ENCODE results near the gene TSHZ1. TPM values are rescaled to one million over a fixed set of nuclear protein-coding genes. Genes with fewer than 3 reads are reported as not detected.

Gene TSHZ1
- total RNA-seq, 1 experiment from 2014 or later = 9.7 TPM

DNA sequence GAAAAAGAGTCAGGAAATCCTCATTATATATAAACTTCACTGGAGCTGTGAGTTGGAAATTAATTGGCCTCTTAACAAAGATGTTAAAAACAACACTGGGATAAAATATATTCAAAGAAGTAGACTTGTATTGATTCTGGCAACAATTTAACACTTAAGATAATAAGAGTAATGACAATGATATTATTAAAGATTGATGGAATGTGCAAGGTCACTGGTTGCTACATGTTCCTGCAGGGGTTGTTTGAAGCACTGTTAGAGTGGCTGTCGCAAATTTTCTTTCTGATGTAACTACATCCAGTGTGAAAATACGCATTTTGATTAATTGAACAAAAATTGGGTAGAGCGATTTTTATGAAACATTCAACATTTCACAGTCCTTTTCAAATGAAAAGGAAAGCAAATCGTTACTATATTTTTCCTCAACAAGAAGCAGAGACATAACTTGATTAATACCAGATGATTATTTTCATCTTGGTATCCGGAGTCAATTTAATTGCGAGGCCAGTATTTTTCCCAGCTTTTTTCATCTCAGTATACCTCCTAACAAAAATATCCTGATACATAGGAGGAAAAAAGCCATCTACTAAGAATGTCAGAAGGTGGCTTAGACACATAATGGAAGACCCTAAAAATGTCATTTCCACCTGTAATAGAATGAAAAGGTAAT, 7.8 kb upstream of the TSHZ1 start:
- H3K27me3 Mint-ChIP-seq (ENCODE audit: insufficient read depth, unreplicated experiment) = no peaks in the 10 kb centered on the region
- BruUV-seq (replicated peaks) = no TSS peak
- POLR2A ChIA-PET = no interaction called here
- H3K36me3 Mint-ChIP-seq (ENCODE audit: insufficient read depth, unreplicated experiment) = peaks cover 27% of the 10 kb centered on the region
- DNase-seq (ENCODE audit: unreplicated experiment) = no peak
- CTCF ChIA-PET = no interaction called here
- H3K4me1 Mint-ChIP-seq (ENCODE audit: insufficient read depth, unreplicated experiment) = peaks cover 25% of the 10 kb centered on the region
- no peaks in the 10 kb centered on the region for H3K9me3 Mint-ChIP-seq (ENCODE audit: unreplicated experiment)
- H3K4me3 Mint-ChIP-seq (ENCODE audit: unreplicated experiment) = no peak overlapping the region
- H3K27ac Mint-ChIP-seq (ENCODE audit: low read depth, unreplicated experiment) = no peak overlapping the region
- TF ChIP-seq, protein P1, sequence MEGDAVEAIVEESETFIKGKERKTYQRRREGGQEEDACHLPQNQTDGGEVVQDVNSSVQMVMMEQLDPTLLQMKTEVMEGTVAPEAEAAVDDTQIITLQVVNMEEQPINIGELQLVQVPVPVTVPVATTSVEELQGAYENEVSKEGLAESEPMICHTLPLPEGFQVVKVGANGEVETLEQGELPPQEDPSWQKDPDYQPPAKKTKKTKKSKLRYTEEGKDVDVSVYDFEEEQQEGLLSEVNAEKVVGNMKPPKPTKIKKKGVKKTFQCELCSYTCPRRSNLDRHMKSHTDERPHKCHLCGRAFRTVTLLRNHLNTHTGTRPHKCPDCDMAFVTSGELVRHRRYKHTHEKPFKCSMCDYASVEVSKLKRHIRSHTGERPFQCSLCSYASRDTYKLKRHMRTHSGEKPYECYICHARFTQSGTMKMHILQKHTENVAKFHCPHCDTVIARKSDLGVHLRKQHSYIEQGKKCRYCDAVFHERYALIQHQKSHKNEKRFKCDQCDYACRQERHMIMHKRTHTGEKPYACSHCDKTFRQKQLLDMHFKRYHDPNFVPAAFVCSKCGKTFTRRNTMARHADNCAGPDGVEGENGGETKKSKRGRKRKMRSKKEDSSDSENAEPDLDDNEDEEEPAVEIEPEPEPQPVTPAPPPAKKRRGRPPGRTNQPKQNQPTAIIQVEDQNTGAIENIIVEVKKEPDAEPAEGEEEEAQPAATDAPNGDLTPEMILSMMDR (IDR thresholded peaks at IDR 0.05; ENCODE audit: unreplicated experiment) = no peak
- intact Hi-C loops (cut with micrococcal nuclease) = no loop called here

DNA sequence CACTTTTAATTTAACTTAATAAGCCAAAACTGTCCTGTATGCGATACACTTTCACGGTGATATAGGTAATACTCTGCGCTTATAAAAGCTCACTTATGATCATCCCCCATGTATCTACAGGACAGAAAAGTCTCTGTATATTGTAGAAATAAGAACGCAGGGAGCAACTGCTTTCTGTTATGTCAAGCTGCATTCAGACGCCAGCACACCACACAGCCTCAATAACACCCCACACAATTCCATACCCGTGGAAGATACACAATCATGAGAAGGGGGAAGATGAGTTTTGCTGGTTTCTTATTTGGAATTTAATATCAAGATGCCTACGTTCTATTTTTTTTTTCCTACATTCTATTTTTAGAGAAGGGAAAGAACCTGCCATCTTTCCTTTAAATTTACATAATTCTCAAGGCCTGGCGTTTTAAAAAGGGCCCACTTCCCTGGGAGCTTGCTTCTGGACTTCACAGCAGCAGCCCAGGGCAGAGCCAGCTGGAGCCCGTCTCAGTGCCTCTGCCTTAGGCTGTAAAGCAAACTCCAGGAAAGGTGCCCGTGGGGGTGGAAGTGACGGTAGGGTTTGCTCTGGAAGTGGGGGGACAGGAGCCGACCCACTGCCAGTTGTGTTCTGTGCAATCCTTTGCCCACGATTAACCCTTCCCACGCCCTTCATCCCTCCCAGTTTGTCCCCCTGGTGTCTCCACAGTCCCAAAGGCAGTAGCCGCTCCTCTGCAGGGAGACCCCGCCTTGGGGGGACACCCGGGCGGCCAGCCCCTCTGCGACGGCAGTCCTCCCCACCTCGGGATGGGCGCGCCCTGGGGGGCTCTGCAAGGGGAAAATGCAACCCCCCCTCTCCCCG, 7.0 kb upstream of the TSHZ1 start:
- Mint-ChIP-seq H3K27me3 (ENCODE audit: insufficient read depth, unreplicated experiment) (no peaks in the 10 kb centered on the region), H3K27ac (ENCODE audit: low read depth, unreplicated experiment) (no peak overlapping the region), H3K36me3 (ENCODE audit: insufficient read depth, unreplicated experiment) (peaks cover 27% of the 10 kb centered on the region), H3K4me1 (ENCODE audit: insufficient read depth, unreplicated experiment) (peaks cover 25% of the 10 kb centered on the region), H3K9me3 (ENCODE audit: unreplicated experiment) (no peaks in the 10 kb centered on the region), H3K4me3 (ENCODE audit: unreplicated experiment) (no peak overlapping the region)
- DNase-seq (ENCODE audit: unreplicated experiment) = no peak
- POLR2A ChIA-PET = no interaction called here
- TF ChIP-seq, protein P1 (IDR thresholded peaks at IDR 0.05; ENCODE audit: unreplicated experiment) = no peak
- CTCF ChIA-PET = interaction anchor here (0.7 kb wide), 1 partner anchor 516 kb away, joined by 3 read pairs; no protein-coding TSS in a partner anchor
- intact Hi-C loops (cut with micrococcal nuclease) = no loop called here
- BruUV-seq (replicated peaks) = no TSS peak

DNA sequence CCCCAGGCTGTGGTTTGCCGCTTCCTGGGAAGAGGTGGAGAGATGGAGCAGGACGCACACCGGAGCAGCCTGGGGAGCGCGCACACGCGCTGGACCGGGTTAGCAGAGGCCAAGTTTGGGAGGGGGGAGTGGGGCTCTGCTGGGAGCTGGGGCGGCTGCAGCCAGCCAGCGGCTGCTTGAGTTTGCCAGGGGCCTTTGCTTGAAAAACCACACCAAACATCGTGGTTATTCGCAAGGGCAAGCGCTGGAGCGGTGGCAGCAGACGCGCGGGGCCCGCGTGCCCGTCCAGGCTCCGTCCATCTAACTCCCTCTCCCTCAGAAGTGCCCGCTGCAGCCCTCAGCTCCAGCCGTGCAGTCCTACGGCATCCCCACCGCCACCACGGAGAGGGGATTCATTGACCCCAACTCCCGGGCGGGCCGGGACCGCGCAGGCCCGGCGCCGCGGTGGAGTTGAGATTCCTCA, 6.3 kb upstream of the TSHZ1 start:
- no TSS peak for BruUV-seq (replicated peaks)
- ChIA-PET CTCF (interaction anchor here (0.7 kb wide), 1 partner anchor 515 kb away, joined by 3 read pairs; no protein-coding TSS in a partner anchor), POLR2A (no interaction called here)
- Mint-ChIP-seq H3K27ac (ENCODE audit: low read depth, unreplicated experiment) (no peak overlapping the region), H3K27me3 (ENCODE audit: insufficient read depth, unreplicated experiment) (no peaks in the 10 kb centered on the region), H3K4me3 (ENCODE audit: unreplicated experiment) (no peak overlapping the region), H3K9me3 (ENCODE audit: unreplicated experiment) (no peaks in the 10 kb centered on the region), H3K4me1 (ENCODE audit: insufficient read depth, unreplicated experiment) (peaks cover 25% of the 10 kb centered on the region), H3K36me3 (ENCODE audit: insufficient read depth, unreplicated experiment) (peaks cover 25% of the 10 kb centered on the region)
- DNase-seq (ENCODE audit: unreplicated experiment) = no peak
- intact Hi-C loops (cut with micrococcal nuclease) = no loop called here
- TF ChIP-seq, protein P1 (IDR thresholded peaks at IDR 0.05; ENCODE audit: unreplicated experiment) = no peak
